GM12878 (cell line): ENCODE measurements around the gene SRI. TPM values are rescaled to one million over a fixed set of nuclear protein-coding genes. Genes with fewer than 3 reads are reported as not detected.

Experiments used
- ATF2 ChIP-seq: IDR thresholded peaks from 2 replicates; pipeline ENCODE4 v1.6.1; 2012; ENCODE audit warnings: low read length, inconsistent platforms
- BCLAF1 ChIP-seq: fragments of 450-650 bp; IDR thresholded peaks from 2 replicates; pipeline ENCODE4 v1.6.1; 2017; ENCODE audit warnings: antibody characterized with exemption, mild to moderate bottlenecking, moderate library complexity
- CEBPZ ChIP-seq: fragments of 150-350 bp; IDR thresholded peaks from 2 replicates; pipeline ENCODE4 v1.6.1; 2016; ENCODE audit warnings: low read depth, low read length
- FOXM1 ChIP-seq: IDR thresholded peaks from 2 replicates; pipeline ENCODE4 v1.6.1; 2012; ENCODE audit warnings: low read depth, mild to moderate bottlenecking, inconsistent platforms, low read length, moderate library complexity
- HCFC1 ChIP-seq: fragments of 150-350 bp; IDR thresholded peaks from 2 replicates; pipeline ENCODE4 v1.6.1; 2014; ENCODE audit warnings: low read length
- IKZF1 ChIP-seq: fragments of 450-650 bp; conservative IDR thresholded peaks from 2 replicates; pipeline ENCODE4 v1.6.1; 2017; ENCODE audit warnings: antibody characterized with exemption, mild to moderate bottlenecking
- IRF4 ChIP-seq: IDR thresholded peaks from 2 replicates; pipeline ENCODE4 v1.6.1; 2011; ENCODE audit warnings: low read depth, low read length
- IRF5 ChIP-seq: fragments of 450-650 bp; IDR thresholded peaks from 2 replicates; pipeline ENCODE4 v1.6.1; 2017; ENCODE audit warnings: borderline replicate concordance
- JUNB ChIP-seq: IDR thresholded peaks from 2 replicates; pipeline ENCODE4 v1.6.1; 2016; ENCODE audit warnings: antibody characterized with exemption, mild to moderate bottlenecking
- MEF2A ChIP-seq: IDR thresholded peaks from 2 replicates; pipeline ENCODE4 v1.6.1; 2011; ENCODE audit warnings: low read depth, mild to moderate bottlenecking, low read length, moderate library complexity; ENCODE audit not compliant: insufficient read depth
- MTA2 ChIP-seq: fragments of 450-650 bp; IDR thresholded peaks from 2 replicates; pipeline ENCODE4 v1.6.1; 2016; ENCODE audit warnings: low read depth, mild to moderate bottlenecking, moderate library complexity
- NKRF ChIP-seq: fragments of 450-650 bp; conservative IDR thresholded peaks from 2 replicates; pipeline ENCODE4 v1.6.1; 2017; ENCODE audit warnings: mild to moderate bottlenecking, moderate library complexity
- PML ChIP-seq: IDR thresholded peaks from 2 replicates; pipeline ENCODE4 v1.6.1; 2012; ENCODE audit warnings: low read length, inconsistent platforms
- RAD51 ChIP-seq: fragments of 450-650 bp; IDR thresholded peaks from 2 replicates; pipeline ENCODE4 v1.6.1; 2016; ENCODE audit warnings: moderate library complexity, mild to moderate bottlenecking, inconsistent platforms
- RELA ChIP-seq: fragments of 450-650 bp; IDR thresholded peaks from 2 replicates; pipeline ENCODE4 v1.8.0; 2014; ENCODE audit warnings: borderline replicate concordance; ENCODE audit not compliant: partially characterized antibody
- TCF12 ChIP-seq: IDR thresholded peaks from 2 replicates; pipeline ENCODE4 v1.6.1; 2011; ENCODE audit warnings: low read depth, mild to moderate bottlenecking, low read length
- TCF3 ChIP-seq: IDR thresholded peaks from 2 replicates; pipeline ENCODE4 v1.6.1; 2012; ENCODE audit warnings: low read depth, mild to moderate bottlenecking, low read length, borderline replicate concordance; ENCODE audit not compliant: insufficient read depth
- polyA plus RNA-seq, 11 experiments: library from polyadenylated mRNA; depleted of rRNA in 4 of 11; unstranded in 6 of 11; stranded (reverse) in 5 of 11; fragments of >200 nt; fragmentation: Nextera tagmentation in 4 of 11; fragmentation: Illumina TruSeq in 1 of 11; extraction: Ambion mirVana in 4 of 11; extraction: Trizol in 1 of 11; gene quantifications; 1 replicate in 1 of 11; 2 replicates in 10 of 11; pipeline versions ENCODE4 v1.2.1 to v1.2.3, GENCODE V29; 2011 to 2016; ENCODE audit warnings: inconsistent platforms in 2 of 11, missing spikeins in 2 of 11, low read depth in 1 of 11
- total RNA-seq, 4 experiments: library from RNA; depleted of rRNA in 3 of 4; stranded (reverse); fragments of >200 nt in 3 of 4; fragmentation: Illumina TruSeq in 1 of 4; extraction: Trizol in 1 of 4; gene quantifications; 2 replicates each; pipeline versions ENCODE4 v1.2.1 to v1.2.3, GENCODE V29; 2013 to 2021

SRI gene
- total and polyA plus RNA-seq, 10 of the 15 experiments (the other 5 are each of a cell fraction or from before 2014, with no cell fraction given): 94.7 to 588 (median 242) TPM

- TF ChIP-seq BCLAF1: no peak
- 0 out of 2 replicates have a peak, but pooled peaks have one; percentile 9 for TF ChIP-seq RAD51
- no peak for TF ChIP-seq HCFC1
- TF ChIP-seq IRF5: no peak
- no peak for TF ChIP-seq CEBPZ
- TF ChIP-seq IKZF1: peak; percentile 41
- TF ChIP-seq FOXM1: peak; percentile 77; the same call in 1 of the 2 replicates
- peak; percentile 60; the same call in 1 of the 2 replicates for TF ChIP-seq IRF4
- no peak for TF ChIP-seq RELA
- TF ChIP-seq ATF2: peak; percentile 83
- TF ChIP-seq TCF3: peak; percentile 69; the same call in 1 of the 2 replicates
- TF ChIP-seq MEF2A: no peak; the same call in 1 of the 2 replicates
- peak; percentile 90 for TF ChIP-seq TCF12
- TF ChIP-seq NKRF: peak; percentile 33; the same call in 1 of the 2 replicates
- no peak; the same call in 1 of the 2 replicates for TF ChIP-seq PML
- peak; percentile 90 for TF ChIP-seq MTA2
- peak; percentile 38 for TF ChIP-seq JUNB
Measured at GRCh38 chr7:88217675-88218428, 2.0 kb downstream of the SRI start (continued).
